GM12874 (cell line): ENCODE measurements around the gene LRRFIP2.

Experiments used
- TF ChIP-seq, protein P1 (sequence below): IDR thresholded peaks from 2 replicates; pipeline ENCODE4 v1.5.1; 2011; ENCODE audit warnings: low read depth, mild to moderate bottlenecking, control low read depth, low read length, moderate library complexity; ENCODE audit not compliant: insufficient read depth

LRRFIP2 gene

DNA sequence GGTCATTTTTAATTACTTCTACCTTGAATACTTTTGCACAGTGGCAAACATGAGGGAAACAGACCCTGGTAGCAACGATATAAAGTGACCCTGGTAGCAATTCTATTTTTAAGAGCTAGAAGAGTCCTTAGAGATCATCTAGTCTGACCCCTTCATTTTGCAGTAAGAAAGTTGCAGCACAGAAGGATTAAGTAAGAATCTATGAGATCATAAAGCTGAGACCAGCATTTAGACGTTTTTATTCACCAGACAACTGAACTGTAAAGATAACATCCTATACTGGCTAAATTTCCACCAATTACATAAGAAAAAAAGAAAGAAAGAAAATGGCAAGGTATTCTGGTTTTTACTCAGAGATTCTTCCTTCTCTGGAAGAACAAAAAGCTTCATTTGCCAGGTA lies 49.9 kb downstream of the LRRFIP2 start:
- TF ChIP-seq, protein P1, sequence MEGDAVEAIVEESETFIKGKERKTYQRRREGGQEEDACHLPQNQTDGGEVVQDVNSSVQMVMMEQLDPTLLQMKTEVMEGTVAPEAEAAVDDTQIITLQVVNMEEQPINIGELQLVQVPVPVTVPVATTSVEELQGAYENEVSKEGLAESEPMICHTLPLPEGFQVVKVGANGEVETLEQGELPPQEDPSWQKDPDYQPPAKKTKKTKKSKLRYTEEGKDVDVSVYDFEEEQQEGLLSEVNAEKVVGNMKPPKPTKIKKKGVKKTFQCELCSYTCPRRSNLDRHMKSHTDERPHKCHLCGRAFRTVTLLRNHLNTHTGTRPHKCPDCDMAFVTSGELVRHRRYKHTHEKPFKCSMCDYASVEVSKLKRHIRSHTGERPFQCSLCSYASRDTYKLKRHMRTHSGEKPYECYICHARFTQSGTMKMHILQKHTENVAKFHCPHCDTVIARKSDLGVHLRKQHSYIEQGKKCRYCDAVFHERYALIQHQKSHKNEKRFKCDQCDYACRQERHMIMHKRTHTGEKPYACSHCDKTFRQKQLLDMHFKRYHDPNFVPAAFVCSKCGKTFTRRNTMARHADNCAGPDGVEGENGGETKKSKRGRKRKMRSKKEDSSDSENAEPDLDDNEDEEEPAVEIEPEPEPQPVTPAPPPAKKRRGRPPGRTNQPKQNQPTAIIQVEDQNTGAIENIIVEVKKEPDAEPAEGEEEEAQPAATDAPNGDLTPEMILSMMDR = no peak

DNA sequence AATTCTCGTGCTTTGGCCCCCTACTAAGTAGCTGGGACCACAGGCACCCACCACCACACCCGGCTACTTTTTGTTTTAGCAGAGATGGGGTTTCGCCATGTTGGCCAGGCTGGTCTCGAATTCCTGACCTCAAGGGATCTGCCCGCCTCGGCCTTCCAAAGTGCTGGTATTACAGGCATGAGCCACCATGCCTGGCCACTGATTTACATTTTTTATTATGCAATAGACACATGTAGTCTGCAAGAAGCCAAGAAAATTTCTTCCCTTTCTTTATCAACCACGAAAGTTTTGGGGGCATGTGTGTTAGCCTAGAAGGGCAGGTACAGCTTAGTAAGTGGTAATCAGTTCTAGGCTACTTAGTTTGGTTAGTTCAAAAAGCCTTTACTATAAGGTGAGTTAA lies 51.1 kb downstream of the LRRFIP2 start:
- TF ChIP-seq, protein P1 = no peak

DNA sequence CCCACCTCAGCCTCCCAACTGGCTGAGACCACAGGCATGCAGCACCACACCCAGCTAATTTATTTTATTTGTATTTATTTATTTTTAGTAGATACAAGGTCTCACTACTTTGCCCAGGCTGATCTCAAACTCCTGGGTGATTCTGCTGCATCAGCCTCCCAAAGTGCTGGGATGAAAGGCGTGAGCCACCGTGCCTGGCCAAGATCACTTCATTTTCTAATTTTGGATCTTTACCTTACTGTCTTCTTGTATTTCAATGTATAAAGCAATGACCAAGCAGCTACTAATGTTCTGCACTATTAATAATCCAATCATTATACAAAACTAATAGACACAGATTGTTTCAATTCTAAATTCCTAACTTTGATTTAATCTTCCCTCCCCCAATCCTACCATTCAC lies 56.2 kb downstream of the LRRFIP2 start:
- TF ChIP-seq, protein P1 = no peak

DNA sequence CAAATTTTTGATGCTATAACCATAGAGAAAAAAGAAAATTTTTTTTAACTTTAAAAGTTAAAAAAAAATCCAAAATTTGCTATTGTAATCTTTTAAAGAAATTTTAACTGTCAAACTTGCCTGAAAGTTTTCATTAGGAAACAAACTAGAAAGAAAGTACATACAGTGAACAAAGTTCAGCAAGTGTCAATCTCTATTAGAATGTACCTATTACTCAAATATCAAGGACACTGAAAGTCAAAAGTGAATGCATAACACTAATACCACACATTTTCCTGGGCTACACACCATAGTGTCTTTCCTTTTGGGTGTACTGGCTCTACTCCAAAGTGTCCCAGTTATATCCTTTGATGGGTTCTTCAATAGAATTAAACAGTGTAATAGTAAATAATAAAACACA lies 56.8 kb downstream of the LRRFIP2 start:
- TF ChIP-seq, protein P1 = no peak

DNA sequence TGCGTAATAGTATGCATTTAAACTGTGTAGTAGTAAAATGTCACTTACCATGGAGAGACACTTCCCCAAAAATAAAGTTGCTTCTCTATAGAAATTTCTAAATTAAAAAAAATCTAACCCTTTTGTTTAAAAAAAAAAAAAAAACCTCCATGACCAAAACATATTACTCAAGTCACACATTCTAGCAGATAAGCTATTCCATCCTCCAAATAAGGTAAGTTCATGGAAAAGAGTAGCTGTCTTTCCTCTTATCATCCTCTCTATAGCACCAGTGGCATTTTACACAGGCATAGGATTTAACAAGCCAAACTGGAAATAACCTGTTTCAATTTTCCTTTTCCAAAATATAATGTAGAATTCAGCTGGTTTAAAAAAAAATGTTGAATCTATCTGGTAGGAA lies 57.4 kb downstream of the LRRFIP2 start:
- TF ChIP-seq, protein P1 = no peak

DNA sequence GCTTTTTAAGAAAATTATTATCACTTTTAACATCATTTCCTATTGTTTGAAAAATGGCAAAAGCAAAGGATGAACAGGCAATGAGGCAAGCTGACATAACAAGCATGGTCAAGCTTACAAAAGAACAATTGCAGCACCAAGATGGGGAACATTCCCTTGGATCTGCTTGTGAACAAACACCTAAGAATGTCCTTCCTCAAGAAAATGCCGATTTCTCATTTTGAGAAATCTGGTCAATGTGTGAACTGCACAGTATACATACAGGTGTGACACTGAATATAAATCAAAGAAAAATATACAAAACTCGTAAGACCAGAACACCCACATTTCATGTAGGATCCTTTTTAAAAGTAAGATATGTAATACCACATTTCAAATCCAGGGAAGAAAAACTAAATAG lies 58.9 kb downstream of the LRRFIP2 start:
- TF ChIP-seq, protein P1 = no peak

DNA sequence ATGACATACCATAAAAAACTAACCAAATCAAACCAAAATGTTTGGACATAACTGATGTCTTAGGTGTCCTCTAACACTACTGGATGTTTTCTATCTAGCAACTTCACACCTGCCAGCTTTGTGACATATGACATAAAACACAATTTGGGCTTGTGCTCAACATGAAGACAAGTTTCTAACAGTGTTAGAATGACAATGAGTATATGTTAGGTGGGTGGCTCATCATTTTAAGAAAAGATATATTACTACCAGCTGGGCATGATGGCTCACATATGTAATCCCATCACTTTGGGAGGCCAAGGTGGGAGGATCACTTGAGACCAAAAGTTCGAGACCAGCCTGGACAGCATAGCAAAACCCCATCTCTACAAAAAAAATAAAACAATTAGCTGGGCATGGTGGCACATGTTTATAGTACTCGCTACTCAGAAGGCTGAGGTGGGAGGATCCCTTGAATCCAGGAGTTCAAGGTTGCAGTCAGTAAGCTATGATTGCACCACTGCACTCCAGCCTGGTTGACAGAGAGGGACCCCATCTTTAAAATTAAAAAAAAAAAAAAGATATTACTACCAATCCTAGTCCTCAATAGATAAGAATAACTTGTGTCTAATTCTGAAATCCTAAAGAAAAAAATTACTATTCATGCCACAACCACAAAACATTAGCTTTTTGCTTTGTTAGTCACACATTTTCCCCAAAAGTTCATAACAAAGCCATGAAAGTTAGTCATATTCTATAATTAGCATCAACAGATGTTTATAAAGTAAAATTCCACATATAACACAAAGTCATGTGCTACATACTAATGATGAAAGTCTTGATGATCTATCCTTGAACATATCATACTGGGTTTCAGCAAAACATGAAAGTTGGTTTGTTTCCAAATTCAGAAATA lies 59.9 kb downstream of the LRRFIP2 start:
- TF ChIP-seq, protein P1 = no peak
